Measurements from ENCODE around the gene CCR5AS.

CCR5AS gene

GRCh38 chr3:46406788-46407611, at the start of gene CCR5AS, which contains the start of gene CCRL2:
CCR5AS (minus strand) TSS chr3:46407066.
CCRL2 (plus strand) TSS chr3:46407259; CDS start chr3:46408080, 821 bp downstream.
- no peaks in the 10 kb centered on the region for H3K27me3 ChIP-seq (ENCODE audit: control insufficient read depth, insufficient read depth, low read length)
- H3K9ac ChIP-seq (ENCODE audit: low read length in 3 of 3): peak within 1 kb of the TSS in 1 of 3 donors; percentile 49
- DNase-seq (peak in 4 of 5 donors; percentile 13 to 84 (median 52)), FAIRE-seq (no peak)
- intact Hi-C loops (cut with DNase I): no loop called here
- H3K4me3 ChIP-seq (ENCODE audit: low read length in 3 of 3): peak within 1 kb of the TSS in 2 of 3 donors; percentile 14 to 24
- no peaks in the 10 kb centered on the region for H3K9me3 ChIP-seq (ENCODE audit: control insufficient read depth in 2 of 3, insufficient read depth in 1 of 3, low read length in 3 of 3)
- peaks cover 0 to 15% (median 9%) of the 10 kb centered on the region in 3 donors for H3K4me1 ChIP-seq (ENCODE audit: control insufficient read depth in 2 of 3, insufficient read depth in 2 of 3, low read depth in 1 of 3, low read length in 3 of 3)
- peak within 1 kb of the TSS; percentile 65 to 90 for H3K27ac ChIP-seq (ENCODE audit: low read depth in 2 of 2, low read length in 2 of 2)
- H3K36me3 ChIP-seq (ENCODE audit: control insufficient read depth in 2 of 3, insufficient read depth in 3 of 3, low read length in 3 of 3): no peaks in the 10 kb centered on the region
- TF ChIP-seq CTCF (IDR thresholded peaks at IDR 0.05; ENCODE audit: borderline replicate concordance, extremely low read depth, insufficient read depth): no peak

GRCh38 chr3:46456118-46456517, 49.3 kb upstream of the CCR5AS start:
- no peak overlapping the region for H3K27ac ChIP-seq (ENCODE audit: low read depth in 2 of 2, low read length in 2 of 2)
- FAIRE-seq (no peak), DNase-seq (no peak)
- no peaks in the 10 kb centered on the region for H3K36me3 ChIP-seq (ENCODE audit: control insufficient read depth in 2 of 3, insufficient read depth in 3 of 3, low read length in 3 of 3)
- no peaks in the 10 kb centered on the region for H3K27me3 ChIP-seq (ENCODE audit: control insufficient read depth, insufficient read depth, low read length)
- intact Hi-C loops (cut with DNase I): no loop called here
- no peaks in the 10 kb centered on the region for H3K9me3 ChIP-seq (ENCODE audit: control insufficient read depth in 2 of 3, insufficient read depth in 1 of 3, low read length in 3 of 3)
- no peak overlapping the region for H3K4me3 ChIP-seq (ENCODE audit: low read length in 3 of 3)
- no peaks in the 10 kb centered on the region for H3K4me1 ChIP-seq (ENCODE audit: control insufficient read depth in 2 of 3, insufficient read depth in 2 of 3, low read depth in 1 of 3, low read length in 3 of 3)
- no peak for TF ChIP-seq CTCF (IDR thresholded peaks at IDR 0.05; ENCODE audit: borderline replicate concordance, extremely low read depth, insufficient read depth)
- no peak overlapping the region for H3K9ac ChIP-seq (ENCODE audit: low read length in 3 of 3)

GRCh38 chr3:46455231-46456115, 48.6 kb upstream of the CCR5AS start:
- intact Hi-C loops (cut with DNase I): no loop called here
- TF ChIP-seq CTCF (IDR thresholded peaks at IDR 0.05; ENCODE audit: borderline replicate concordance, extremely low read depth, insufficient read depth): no peak

More at GRCh38 chr3:46455231-46456115, 48.6 kb upstream of the CCR5AS start:
- Histone ChIP-seq H3K36me3 (ENCODE audit: control insufficient read depth in 2 of 3, insufficient read depth in 3 of 3, low read length in 3 of 3) (no peaks in the 10 kb centered on the region), H3K9ac (ENCODE audit: low read length in 3 of 3) (no peak overlapping the region), H3K9me3 (ENCODE audit: control insufficient read depth in 2 of 3, insufficient read depth in 1 of 3, low read length in 3 of 3) (no peaks in the 10 kb centered on the region), H3K4me3 (ENCODE audit: low read length in 3 of 3) (no peak overlapping the region), H3K27me3 (ENCODE audit: control insufficient read depth, insufficient read depth, low read length) (no peaks in the 10 kb centered on the region), H3K4me1 (ENCODE audit: control insufficient read depth in 2 of 3, insufficient read depth in 2 of 3, low read depth in 1 of 3, low read length in 3 of 3) (no peaks in the 10 kb centered on the region), H3K27ac (ENCODE audit: low read depth in 2 of 2, low read length in 2 of 2) (no peak overlapping the region)
- no peak for DNase-seq
- FAIRE-seq: no peak

Measured in kidney (tissue), 13 donors.